Activated CD4-positive, alpha-beta T cell treated with anti-CD3 and anti-CD28 coated beads, Interleukin-2, Interleukin-4, amounts not matched to agents 100 ng/mL and 50 ng/mL, durations not matched to agents 16 hours and 8 hours (primary cell): ENCODE results near the gene U2AF1.
"Not testable (repeated sequence)": the region's sequence is repeated elsewhere in the genome, so short reads cannot be mapped to it uniquely, and the experiment has no call there.

Source experiments
- DNase-seq: peaks from one replicate; pipeline ENCODE4 v3.0.0-alpha.2; 2020; ENCODE audit warnings: low spot score

U2AF1 gene, protein sequence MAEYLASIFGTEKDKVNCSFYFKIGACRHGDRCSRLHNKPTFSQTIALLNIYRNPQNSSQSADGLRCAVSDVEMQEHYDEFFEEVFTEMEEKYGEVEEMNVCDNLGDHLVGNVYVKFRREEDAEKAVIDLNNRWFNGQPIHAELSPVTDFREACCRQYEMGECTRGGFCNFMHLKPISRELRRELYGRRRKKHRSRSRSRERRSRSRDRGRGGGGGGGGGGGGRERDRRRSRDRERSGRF

GRCh38 chr21:43106965-43107793, at the start of gene U2AF1:
Gene U2AF1, minus strand, starts transcription at chr21:43107570. Its CDS starts 76 bp downstream, at chr21:43107494.
- peak; percentile 76 for DNase-seq

GRCh38 chr21:43153601-43154000, 46.2 kb upstream of the U2AF1 start:
- not testable (repeated sequence) for DNase-seq

DNA sequence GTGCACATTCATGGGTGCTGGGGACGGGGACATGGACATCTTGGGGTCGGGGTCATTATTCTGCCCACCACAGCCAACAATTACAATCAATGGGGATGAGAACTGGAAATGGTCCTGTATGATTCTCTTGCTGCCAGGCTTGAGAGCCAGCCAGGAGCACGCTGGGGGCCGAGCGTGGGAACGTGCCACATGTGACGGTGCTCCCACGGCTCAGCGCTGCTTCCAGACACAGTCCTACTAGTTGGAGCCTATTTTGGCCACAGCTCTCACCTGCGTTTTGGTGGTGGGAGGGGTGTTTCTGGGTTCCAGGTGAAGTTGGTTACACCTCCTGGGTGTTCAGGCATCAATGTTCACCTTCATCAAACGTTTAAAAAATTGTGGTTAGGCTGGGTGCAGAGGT, 42.0 kb upstream of the U2AF1 start:
- not testable (repeated sequence) for DNase-seq

DNA sequence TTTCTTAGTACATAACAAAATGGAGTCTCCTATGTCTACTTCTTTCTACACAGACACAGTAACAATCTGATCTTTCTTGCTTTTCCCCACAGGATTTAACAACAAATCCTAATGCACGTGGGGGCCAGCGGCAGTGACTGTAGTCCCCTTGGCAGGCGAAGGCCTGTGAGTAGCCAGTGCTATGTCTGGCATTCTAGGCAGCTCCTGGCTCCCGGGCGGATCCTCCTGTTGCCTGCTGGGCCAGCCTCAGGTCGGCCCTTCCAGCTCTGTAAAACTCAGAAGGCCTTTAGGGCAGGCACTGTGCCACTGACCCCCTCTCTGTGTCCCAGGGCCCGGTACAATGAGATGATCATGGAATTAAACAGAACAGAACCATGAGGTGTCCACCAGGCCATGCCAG, 40.6 kb upstream of the U2AF1 start:
- not testable (repeated sequence) for DNase-seq

DNA sequence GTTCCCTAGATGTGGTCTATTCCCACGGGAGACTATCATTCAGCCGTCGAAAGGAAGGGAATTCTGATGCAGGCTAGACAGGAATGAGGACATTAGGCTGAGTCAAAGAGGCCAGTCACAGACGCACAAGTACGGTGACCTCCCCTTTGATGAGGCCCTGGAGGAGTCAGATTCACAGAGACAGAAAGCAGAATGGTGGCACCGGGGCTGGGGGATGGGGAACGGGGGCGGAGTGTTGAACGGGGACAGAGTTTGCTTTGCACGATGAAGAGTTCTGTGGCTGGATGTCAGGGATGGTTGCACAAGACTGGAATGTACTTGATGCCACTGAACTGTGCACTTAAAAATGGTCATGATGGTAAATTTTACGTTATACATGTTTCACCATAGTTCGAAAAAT, 39.3 kb upstream of the U2AF1 start:
- DNase-seq, result not testable (repeated sequence)

- not testable (repeated sequence) for DNase-seq
Measured at GRCh38 chr21:43141407-43141806, 34.0 kb upstream of the U2AF1 start.

DNA sequence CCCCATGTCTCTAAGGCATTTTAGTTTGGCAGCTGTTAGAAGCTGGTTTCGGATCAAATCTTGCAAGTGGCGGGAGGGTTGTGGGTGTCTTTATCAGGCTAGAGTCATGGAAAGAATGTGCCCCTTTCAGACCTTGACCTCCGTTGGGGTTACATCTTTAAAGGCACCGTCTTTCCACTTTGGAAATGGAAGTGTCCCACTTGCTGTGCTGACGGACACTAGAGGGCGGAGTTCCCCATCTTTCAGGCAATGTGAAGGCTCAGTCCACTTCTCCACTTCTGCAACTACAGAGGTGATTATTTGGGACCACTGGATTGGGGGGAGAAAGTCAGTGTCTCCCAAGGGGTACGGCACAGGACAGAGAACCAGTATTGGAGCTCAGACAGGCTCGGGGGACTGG, 31.6 kb upstream of the U2AF1 start:
- DNase-seq, result not testable (repeated sequence)

DNA sequence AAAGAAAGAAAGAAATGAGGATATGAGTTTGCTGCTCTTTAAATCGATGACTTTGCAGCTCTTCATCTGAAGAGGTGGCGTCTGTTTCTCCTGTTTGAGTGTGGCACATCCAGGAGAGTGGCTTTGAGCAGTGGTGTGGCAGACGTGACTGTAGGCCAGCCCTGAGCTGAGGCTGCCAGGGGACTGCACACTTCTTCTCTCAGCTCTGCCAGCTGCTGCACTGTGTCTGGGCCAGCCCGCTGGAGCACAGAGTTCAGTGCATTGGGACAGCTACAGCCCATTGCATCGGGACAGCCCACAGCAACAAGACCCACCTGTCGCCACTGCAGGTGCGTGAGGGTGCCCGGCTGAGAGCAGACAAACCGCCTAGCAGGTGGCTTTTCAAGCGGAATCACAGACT, 27.1 kb upstream of the U2AF1 start:
- DNase-seq, result not testable (repeated sequence)

DNA sequence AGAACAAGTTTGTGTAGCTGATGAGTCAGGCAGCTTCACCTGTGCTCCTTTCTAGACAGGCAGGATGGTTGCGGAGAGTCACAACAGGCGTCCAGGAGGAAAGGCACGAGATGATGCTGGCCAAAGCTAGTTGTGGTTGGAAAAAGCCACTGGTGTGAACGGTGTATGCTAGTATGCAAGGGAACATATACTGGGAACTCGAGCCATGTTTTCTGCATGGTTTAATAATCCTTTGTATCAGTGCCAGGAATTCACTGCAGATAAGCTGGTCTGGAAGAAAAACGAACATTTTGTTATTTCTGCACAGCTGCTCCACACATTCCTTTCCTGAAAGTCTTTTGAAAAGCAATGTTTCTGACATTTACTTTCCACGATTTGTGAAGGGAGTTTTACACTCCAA, 22.7 kb upstream of the U2AF1 start:
- DNase-seq, result not testable (repeated sequence)

- not testable (repeated sequence) for DNase-seq
Measured at GRCh38 chr21:43115956-43116355, 8.6 kb upstream of the U2AF1 start.

DNA sequence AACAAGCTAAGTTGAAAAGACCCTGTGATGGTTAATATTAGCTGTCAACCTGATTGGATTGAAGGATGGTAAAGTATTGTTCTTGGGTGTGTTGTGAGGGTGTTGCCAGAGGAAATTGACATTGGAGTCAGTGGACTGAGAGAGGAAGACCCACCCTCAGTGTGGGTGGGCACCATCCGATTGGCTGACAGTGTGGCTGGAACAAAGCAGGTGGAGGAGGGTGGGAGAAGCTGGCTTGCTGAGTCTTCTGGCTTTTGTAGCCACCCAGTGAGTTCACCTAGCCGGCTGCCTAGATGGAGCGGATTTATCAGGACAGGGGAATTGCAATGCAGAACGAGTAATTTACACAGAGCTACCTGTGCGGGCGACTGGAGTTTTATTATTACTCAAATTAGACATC, 7.1 kb upstream of the U2AF1 start:
- not testable (repeated sequence) for DNase-seq

DNA sequence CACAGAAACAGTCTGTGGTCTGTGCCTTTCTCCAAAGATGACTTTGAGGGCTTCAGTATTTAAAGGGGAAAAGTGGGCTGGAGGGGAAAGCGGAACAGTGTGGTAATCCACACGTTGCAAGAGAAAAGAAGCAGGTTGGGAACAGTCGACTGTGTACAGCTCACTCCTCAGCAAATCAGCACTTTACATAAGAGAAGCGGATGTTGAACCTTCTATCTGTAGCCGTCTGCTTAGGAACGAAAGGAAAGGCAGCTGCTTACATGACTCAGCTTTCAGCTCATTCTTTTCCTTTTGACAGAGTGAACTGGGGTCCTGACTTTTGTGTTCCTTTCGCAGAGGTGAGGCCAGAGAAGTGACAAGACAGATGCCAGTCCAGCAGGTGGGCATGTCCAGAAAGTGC, 1.6 kb upstream of the U2AF1 start:
- not testable (repeated sequence) for DNase-seq

- not testable (repeated sequence) for DNase-seq
Measured at GRCh38 chr21:43108177-43108576, 807 bp upstream of the U2AF1 start.

DNA sequence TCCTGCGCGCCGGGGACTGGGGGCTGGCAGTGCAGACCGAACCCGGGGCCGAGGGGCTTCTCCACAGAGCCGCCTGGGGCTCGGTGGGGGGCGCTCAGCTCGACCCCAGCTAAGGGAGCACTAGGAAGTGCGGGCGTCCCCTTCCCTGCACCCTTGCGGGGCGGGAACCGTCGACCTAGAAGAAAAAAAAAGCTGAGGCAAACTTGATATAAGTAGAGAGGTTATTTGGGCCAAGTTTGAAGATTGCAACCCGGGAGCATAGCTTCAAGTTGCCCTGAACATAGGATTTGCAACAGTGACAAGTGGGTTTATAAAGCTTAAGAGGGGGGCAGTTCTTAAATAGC, 396 bp upstream of the U2AF1 start:
- not testable (repeated sequence) for DNase-seq

GRCh38 chr21:43104642-43105041, 2.7 kb downstream of the U2AF1 start:
- DNase-seq, result not testable (repeated sequence)

- not testable (repeated sequence) for DNase-seq
Measured at GRCh38 chr21:43102281-43102680, 5.1 kb downstream of the U2AF1 start.

DNA sequence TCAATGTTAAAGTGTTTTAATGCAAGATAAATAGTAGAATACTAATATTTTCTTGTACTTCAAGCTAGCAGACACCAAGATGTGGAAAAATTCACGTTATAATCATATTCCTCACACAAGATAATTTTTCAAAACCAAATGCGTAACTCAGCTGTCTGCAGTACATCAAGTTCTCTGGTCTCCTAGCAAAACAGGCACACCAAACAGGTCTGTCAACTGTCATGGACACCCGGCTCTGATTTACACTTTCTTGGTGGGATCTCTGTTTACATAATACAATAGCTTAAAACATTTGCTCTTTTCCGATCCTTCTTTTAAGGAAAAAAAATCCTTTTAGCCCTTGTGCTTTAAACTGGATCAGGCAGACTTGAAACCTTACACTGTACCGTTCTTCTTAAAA, 5.7 kb downstream of the U2AF1 start:
- DNase-seq, result not testable (repeated sequence)

DNA sequence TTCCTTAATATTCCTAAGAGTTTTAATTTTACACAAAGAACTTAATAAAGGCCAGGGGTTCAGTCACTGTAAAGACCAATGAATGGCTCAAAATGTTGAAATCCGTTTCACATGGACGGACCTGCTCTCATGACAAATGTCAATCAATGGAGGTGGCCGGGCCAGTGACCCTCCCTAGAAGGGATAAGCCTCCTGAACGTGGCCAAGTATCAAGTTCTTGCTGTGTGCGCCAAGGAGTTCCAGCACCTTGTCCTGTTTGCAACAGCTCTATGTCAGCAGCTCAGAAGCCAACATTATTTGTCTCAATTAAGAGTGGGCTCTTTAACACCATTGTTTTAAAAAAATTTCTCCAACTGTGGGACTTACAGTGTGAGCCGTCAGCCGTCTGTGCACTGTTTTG, 6.4 kb downstream of the U2AF1 start:
- not testable (repeated sequence) for DNase-seq

- DNase-seq, result not testable (repeated sequence)
Measured at GRCh38 chr21:43091979-43092614, 15.3 kb downstream of the U2AF1 start.

DNA sequence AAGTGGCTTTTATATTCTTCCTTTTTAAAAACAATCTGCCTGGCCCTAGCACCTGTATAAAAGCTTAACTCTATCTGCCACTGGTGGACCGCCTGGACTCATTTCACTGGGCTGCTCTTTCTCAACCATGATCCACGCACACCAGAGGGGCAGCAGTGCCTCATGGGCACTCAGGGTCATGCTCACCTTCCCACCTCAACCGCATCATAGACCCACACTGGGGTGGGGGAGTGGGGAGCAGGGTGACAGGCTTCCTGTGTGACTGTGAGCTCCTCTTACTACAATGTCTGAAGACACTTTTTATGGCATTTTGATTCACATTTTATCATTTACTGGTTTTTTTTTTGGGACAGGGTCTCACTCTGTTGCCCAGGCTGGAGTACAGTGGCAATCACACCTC, 16.4 kb downstream of the U2AF1 start:
- not testable (repeated sequence) for DNase-seq

DNA sequence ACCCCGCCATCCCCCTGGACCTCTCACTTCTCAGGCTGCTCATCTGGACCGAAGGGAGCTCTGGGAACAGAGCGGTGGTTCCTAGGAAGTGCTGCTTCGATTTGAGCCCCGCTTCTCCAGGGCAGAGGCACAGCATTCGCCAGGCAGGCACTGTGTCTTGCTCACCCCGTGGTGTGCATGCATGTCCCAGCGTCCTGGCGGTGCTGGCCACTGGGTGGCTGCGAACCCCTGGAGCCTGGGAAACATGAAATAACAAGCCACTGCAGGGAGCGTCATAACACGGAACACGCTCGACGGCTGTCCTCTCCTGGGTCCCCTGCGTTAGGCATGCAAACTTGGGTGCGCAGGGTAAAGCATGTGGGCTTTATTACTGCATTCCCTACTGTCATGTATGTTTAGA, 17.9 kb downstream of the U2AF1 start:
- not testable (repeated sequence) for DNase-seq

- not testable (repeated sequence) for DNase-seq
Measured at GRCh38 chr21:43082587-43083300, 24.6 kb downstream of the U2AF1 start.
